Endodermal cell (in vitro differentiated cells): ENCODE data around the gene NKX6-2. TPM values are rescaled to one million over a fixed set of nuclear protein-coding genes. Genes with fewer than 3 reads are reported as not detected.
"Not testable (repeated sequence)": the region's sequence is repeated elsewhere in the genome, so short reads cannot be mapped to it uniquely, and the experiment has no call there.

Source experiments
- DNase-seq: peaks from one replicate; pipeline ENCODE4 v3.0.0-alpha.2; 2017
- H3K27ac ChIP-seq: 2 replicates; pipeline ENCODE4 v1.5.1; 2013; ENCODE audit warnings: mild to moderate bottlenecking, low read depth, low read length, moderate library complexity
- H3K27me3 ChIP-seq: 2 replicates; pipeline ENCODE4 v1.6.1; 2013; ENCODE audit warnings: mild to moderate bottlenecking, low read length, moderate library complexity; ENCODE audit not compliant: insufficient read depth, control insufficient read depth, poor library complexity, severe bottlenecking
- H3K36me3 ChIP-seq: 2 replicates; pipeline ENCODE4 v1.7.0; 2013; ENCODE audit warnings: mild to moderate bottlenecking, low read length, moderate library complexity; ENCODE audit not compliant: control insufficient read depth, insufficient read depth
- H3K4me1 ChIP-seq: one replicate; pipeline ENCODE4 v1.7.0; 2013; ENCODE audit warnings: low read length; ENCODE audit not compliant: control insufficient read depth, insufficient read depth
- H3K4me3 ChIP-seq: 2 replicates; pipeline ENCODE4 v1.5.1; 2013; ENCODE audit warnings: mild to moderate bottlenecking, low read length, moderate library complexity
- H3K9ac ChIP-seq: 2 replicates; pipeline ENCODE4 v1.6.1; 2013; ENCODE audit warnings: mild to moderate bottlenecking, low read length, moderate library complexity; ENCODE audit not compliant: poor library complexity, severe bottlenecking; ENCODE audit errors: extremely low read depth
- H3K9me3 ChIP-seq: 2 replicates; pipeline ENCODE4 v1.6.1; 2013; ENCODE audit warnings: mild to moderate bottlenecking, low read length, moderate library complexity; ENCODE audit not compliant: control insufficient read depth
- H3K27ac Mint-ChIP-seq: 2 replicates; pipeline ENCODE4 v1.8.0; 2020; ENCODE audit warnings: mixed read lengths
- H3K27me3 Mint-ChIP-seq: 2 replicates; pipeline ENCODE4 v1.8.0; 2021; ENCODE audit warnings: mild to moderate bottlenecking, mixed read lengths; ENCODE audit not compliant: insufficient read depth
- H3K36me3 Mint-ChIP-seq: 2 replicates; pipeline ENCODE4 v1.8.0; 2020; ENCODE audit warnings: low read depth, mixed read lengths
- H3K4me1 Mint-ChIP-seq: 2 replicates; pipeline ENCODE4 v1.8.0; 2020; ENCODE audit warnings: mixed read lengths
- H3K4me3 Mint-ChIP-seq: 2 replicates; pipeline ENCODE4 v1.8.0; 2020; ENCODE audit warnings: mild to moderate bottlenecking, moderate library complexity, mixed read lengths
- H3K9me3 Mint-ChIP-seq: 2 replicates; pipeline ENCODE4 v1.8.0; 2020; ENCODE audit warnings: mild to moderate bottlenecking, mixed read lengths
- WGBS, 2 experiments: methylation state at CpG; one replicate each; pipeline versions ENCODE4 v1.1.5 to v1.1.7; 2013; ENCODE audit warnings: missing lambda C conversion rate in 2 of 2, mixed read lengths in 1 of 2; ENCODE audit not compliant: insufficient coverage in 1 of 2, insufficient read length in 1 of 2; 5-methylcytosine and 5-hydroxymethylcytosine counted together
- total RNA-seq, 2 donors: library from RNA; stranded (reverse); fragmentation: NEBNext Ultra II Directional in 1 of 2; extraction: Animal tissue kit (Norgen Biotek cat#: 25700) in 1 of 2; gene quantifications; 2 replicates in 1 of 2; 3 replicates in 1 of 2; pipeline ENCODE4 v1.2.1, GENCODE V29; 2021
- TF ChIP-seq, protein P1 (sequence below): fragments of 200-600 bp; sonication (generic); conservative IDR thresholded peaks from 2 replicates; pipeline ENCODE4 v1.5.0; 2021; ENCODE audit warnings: antibody characterized with exemption, mild to moderate bottlenecking

Gene NKX6-2
- total RNA-seq, 2 donors from 2014 or later: 0.31 TPM; not detected in 1

GRCh38 chr10:132792796-132793195, 6.8 kb upstream of the NKX6-2 start:
- H3K4me3 ChIP-seq: no peak overlapping the region
- peaks cover 41% of the 10 kb centered on the region for H3K27me3 ChIP-seq
- no peaks in the 10 kb centered on the region for H3K9me3 Mint-ChIP-seq

DNA sequence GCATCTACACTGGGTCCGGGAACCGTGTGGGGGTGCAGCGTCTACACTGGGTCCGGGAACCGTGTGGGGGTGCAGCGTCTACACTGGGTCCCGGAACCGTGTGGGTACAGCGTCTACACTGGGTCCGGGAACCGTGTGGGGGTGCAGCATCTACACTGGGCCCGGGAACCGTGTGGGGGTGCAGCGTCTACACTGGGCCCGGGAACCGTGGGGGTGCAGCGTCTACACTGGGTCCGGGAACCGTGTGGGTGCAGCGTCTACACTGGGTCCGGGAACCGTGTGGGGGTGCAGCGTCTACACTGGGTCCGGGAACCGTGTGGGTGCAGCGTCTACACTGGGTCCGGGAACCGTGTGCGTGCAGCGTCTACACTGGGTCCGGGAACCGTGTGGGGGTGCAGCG, 6.2 kb upstream of the NKX6-2 start:
- peaks cover 47% of the 10 kb centered on the region for H3K27me3 ChIP-seq
- H3K27me3 Mint-ChIP-seq: peaks cover 41% of the 10 kb centered on the region

More at GRCh38 chr10:132792796-132793195, 6.8 kb upstream of the NKX6-2 start:
- DNase-seq: no peak
- Histone ChIP-seq H3K9me3 (no peaks in the 10 kb centered on the region), H3K27ac (no peak overlapping the region), H3K9ac (no peak overlapping the region), H3K36me3 (no peaks in the 10 kb centered on the region), H3K4me1 (no peaks in the 10 kb centered on the region)
- Mint-ChIP-seq H3K36me3 (no peaks in the 10 kb centered on the region), H3K4me1 (no peaks in the 10 kb centered on the region), H3K27ac (no peak overlapping the region), H3K4me3 (no peak overlapping the region), H3K27me3 (peaks cover 36% of the 10 kb centered on the region)
- TF ChIP-seq, protein P1, sequence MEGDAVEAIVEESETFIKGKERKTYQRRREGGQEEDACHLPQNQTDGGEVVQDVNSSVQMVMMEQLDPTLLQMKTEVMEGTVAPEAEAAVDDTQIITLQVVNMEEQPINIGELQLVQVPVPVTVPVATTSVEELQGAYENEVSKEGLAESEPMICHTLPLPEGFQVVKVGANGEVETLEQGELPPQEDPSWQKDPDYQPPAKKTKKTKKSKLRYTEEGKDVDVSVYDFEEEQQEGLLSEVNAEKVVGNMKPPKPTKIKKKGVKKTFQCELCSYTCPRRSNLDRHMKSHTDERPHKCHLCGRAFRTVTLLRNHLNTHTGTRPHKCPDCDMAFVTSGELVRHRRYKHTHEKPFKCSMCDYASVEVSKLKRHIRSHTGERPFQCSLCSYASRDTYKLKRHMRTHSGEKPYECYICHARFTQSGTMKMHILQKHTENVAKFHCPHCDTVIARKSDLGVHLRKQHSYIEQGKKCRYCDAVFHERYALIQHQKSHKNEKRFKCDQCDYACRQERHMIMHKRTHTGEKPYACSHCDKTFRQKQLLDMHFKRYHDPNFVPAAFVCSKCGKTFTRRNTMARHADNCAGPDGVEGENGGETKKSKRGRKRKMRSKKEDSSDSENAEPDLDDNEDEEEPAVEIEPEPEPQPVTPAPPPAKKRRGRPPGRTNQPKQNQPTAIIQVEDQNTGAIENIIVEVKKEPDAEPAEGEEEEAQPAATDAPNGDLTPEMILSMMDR: no peak
- 92% methylated on average over 15 to 17 of the region's 17 CpGs for WGBS, 2 experiments

DNA sequence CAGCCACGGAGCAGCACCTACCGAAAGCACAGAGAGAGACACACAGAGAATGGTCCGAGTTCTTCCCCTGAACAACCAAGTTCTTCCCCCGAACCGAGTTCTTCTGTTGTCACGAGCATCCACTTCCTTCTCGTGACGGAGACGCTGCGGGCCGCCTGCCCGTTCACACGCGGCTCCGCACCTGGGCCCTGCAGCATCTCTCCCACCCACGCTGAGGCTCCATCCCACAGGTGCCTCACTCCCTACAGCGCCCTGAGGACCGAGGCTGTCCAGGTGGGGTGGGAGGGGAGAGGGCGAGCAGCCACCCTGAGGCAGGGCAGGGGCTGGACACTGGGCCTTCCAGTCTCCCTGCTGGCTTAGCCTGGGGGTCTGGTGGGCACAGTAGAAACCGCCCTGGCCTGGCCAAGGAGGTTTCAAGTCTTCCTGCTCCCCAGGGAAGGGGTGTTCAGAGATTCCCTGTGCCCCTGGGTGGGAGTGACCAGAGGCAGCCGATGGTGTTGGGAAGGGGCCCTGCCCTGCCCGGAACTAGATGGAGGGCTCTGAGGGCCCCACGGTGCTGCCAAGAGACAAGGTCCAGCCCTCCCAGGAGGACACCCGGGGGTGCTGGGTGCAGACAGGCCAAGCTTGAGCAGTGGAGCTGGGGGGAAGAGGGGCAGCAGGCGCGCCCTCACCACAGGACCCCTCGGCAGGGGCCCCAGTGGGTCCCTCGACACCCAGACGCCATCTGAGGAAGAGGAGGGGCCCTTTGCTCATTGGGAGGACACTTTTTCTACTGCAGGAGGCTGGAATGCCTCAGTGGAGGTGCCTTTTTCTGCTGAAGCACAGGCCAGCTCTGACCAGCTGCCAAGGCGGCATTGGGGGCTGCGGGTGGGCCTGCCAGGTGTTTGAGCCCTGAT, 5.2 kb upstream of the NKX6-2 start:
- H3K9me3 Mint-ChIP-seq: no peaks in the 10 kb centered on the region
- no peak overlapping the region for H3K27ac Mint-ChIP-seq
- H3K27me3 Mint-ChIP-seq: peaks cover 49% of the 10 kb centered on the region
- H3K9ac ChIP-seq: no peak overlapping the region
- H3K27me3 ChIP-seq: peaks cover 56% of the 10 kb centered on the region
- no peak for DNase-seq
- H3K4me1 Mint-ChIP-seq: no peaks in the 10 kb centered on the region
- H3K36me3 ChIP-seq: no peaks in the 10 kb centered on the region
- TF ChIP-seq, protein P1: no peak
- 80 to 88% methylated on average over 23 to 31 of the region's 31 CpGs for WGBS, 2 experiments
- H3K9me3 ChIP-seq: no peaks in the 10 kb centered on the region
- H3K4me3 ChIP-seq: no peak overlapping the region
- no peak overlapping the region for H3K4me3 Mint-ChIP-seq
- no peaks in the 10 kb centered on the region for H3K36me3 Mint-ChIP-seq
- no peaks in the 10 kb centered on the region for H3K4me1 ChIP-seq
- H3K27ac ChIP-seq: no peak overlapping the region

More for the DNA sequence above, 6.2 kb upstream of the NKX6-2 start:
- 91 to 96% methylated on average over 12 to 33 of the region's 33 CpGs for WGBS, 2 experiments
- H3K27ac Mint-ChIP-seq, H3K4me1 ChIP-seq, H3K4me3 ChIP-seq, H3K4me1 Mint-ChIP-seq, H3K4me3 Mint-ChIP-seq, H3K36me3 Mint-ChIP-seq, H3K9me3 ChIP-seq, H3K27ac ChIP-seq, DNase-seq, H3K9ac ChIP-seq, H3K9me3 Mint-ChIP-seq, H3K36me3 ChIP-seq: not testable (repeated sequence)
